HL-60 (cell line): Measurements from ENCODE around the gene WRNIP1.

Experiments
- DNase-seq, 2 experiments: peaks; one replicate each; pipeline ENCODE4 v3.0.0-alpha.2; 2010 to 2020; ENCODE audit warnings: low read depth in 1 of 2, low spot score in 1 of 2
- H3K27ac ChIP-seq: fragments of 250-450 bp; sonication (Bioruptor Pico); replicated peaks from 2 replicates; pipeline ENCODE4 v1.5.1; 2020; ENCODE audit warnings: mild to moderate bottlenecking, moderate library complexity
- H3K27me3 ChIP-seq: fragments of 250-450 bp; sonication (Bioruptor Pico); 2 replicates; pipeline ENCODE4 v1.5.1; 2021; ENCODE audit warnings: mild to moderate bottlenecking, moderate library complexity; ENCODE audit not compliant: insufficient read depth, poor library complexity, severe bottlenecking
- H3K4me3 ChIP-seq: replicated peaks from 2 replicates; pipeline ENCODE4 v1.5.1; 2011; ENCODE audit warnings: mild to moderate bottlenecking, control low read depth, low read length; ENCODE audit not compliant: insufficient read depth
- CTCF ChIP-seq: IDR thresholded peaks from one replicate; pipeline ENCODE4 v1.5.1; 2011; ENCODE audit warnings: low read length, control low read depth, inconsistent platforms; ENCODE audit not compliant: insufficient read depth
- GABPA ChIP-seq: IDR thresholded peaks from 2 replicates; pipeline ENCODE4 v1.6.1; 2012; ENCODE audit warnings: low read depth
- POLR2AphosphoS5 ChIP-seq: IDR thresholded peaks from 2 replicates; pipeline ENCODE4 v1.6.1; 2012; ENCODE audit warnings: low read depth
- REST ChIP-seq: IDR thresholded peaks from 2 replicates; pipeline ENCODE4 v1.6.1; 2012; ENCODE audit warnings: low read depth; ENCODE audit not compliant: insufficient replicate concordance
- SPI1 ChIP-seq: IDR thresholded peaks from 2 replicates; pipeline ENCODE4 v1.6.1; 2012; ENCODE audit warnings: low read depth, mild to moderate bottlenecking, borderline replicate concordance

The WRNIP1 gene

GRCh38 chr6:2817903-2818443 is 52.8 kb downstream of the WRNIP1 start:
- DNase-seq: no peak
- TF ChIP-seq CTCF (no peak), GABPA (no peak), REST (no peak)
- H3K4me3 ChIP-seq: no peak overlapping the region
- H3K27ac ChIP-seq: no peak overlapping the region; the same call in 1 of the 2 replicates
- H3K27me3 ChIP-seq: no peaks in the 10 kb centered on the region

GRCh38 chr6:2818593-2818992 is 53.4 kb downstream of the WRNIP1 start:
- no peaks in the 10 kb centered on the region for H3K27me3 ChIP-seq
- no peak overlapping the region for H3K4me3 ChIP-seq
- no peak for DNase-seq
- H3K27ac ChIP-seq: peak overlapping the region; percentile 77
- no peak for TF ChIP-seq SPI1
- TF ChIP-seq REST: no peak
- no peak for TF ChIP-seq CTCF
- no peak for TF ChIP-seq GABPA
- TF ChIP-seq POLR2AphosphoS5: no peak

- Histone ChIP-seq H3K27me3 (no peaks in the 10 kb centered on the region), H3K4me3 (no peak overlapping the region), H3K27ac (peak overlapping the region; percentile 77)
- DNase-seq: no peak
- TF ChIP-seq POLR2AphosphoS5 (no peak), GABPA (no peak), REST (no peak), SPI1 (no peak), CTCF (no peak)
Measured at GRCh38 chr6:2819115-2819514, 53.9 kb downstream of the WRNIP1 start.
